Fibroblast of lung (primary cell): Measurements from ENCODE around the gene HIPK1.

Experiments
- EZH2 ChIP-seq: IDR thresholded peaks from 2 replicates; pipeline ENCODE4 v1.5.1; 2012; ENCODE audit warnings: low read length, control low read depth, mild to moderate bottlenecking; ENCODE audit errors: missing control alignments
- TF ChIP-seq, protein P1 (sequence below), 2 donors: IDR thresholded peaks in 1 of 2; conservative IDR thresholded peaks in 1 of 2; 1 replicate in 1 of 2; 2 replicates in 1 of 2; pipeline ENCODE4 v1.5.1; 2011 to 2012; ENCODE audit warnings: low read length in 2 of 2, control low read depth in 1 of 2, inconsistent platforms in 1 of 2, low read depth in 1 of 2, mild to moderate bottlenecking in 1 of 2

DNA sequence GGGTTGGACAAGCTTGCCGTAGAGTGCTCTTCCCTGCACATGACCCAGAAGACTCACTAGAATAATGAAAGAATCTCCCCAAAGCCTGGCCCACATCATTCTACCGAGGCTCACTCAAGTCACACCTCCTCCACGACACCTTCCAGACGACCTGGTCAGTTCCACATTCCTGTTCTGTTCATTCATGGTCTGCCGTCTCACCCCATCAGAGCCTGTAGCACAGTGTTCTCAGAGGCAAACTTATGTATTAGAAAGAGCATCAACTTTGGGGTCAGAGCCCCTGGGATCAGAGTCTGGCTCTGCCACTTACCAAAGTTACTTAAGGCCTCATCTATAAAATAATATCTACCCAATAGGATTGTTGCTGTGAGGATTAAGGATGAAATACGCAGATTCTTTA lies 57.7 kb downstream of the HIPK1 start:
- TF ChIP-seq, protein P1, sequence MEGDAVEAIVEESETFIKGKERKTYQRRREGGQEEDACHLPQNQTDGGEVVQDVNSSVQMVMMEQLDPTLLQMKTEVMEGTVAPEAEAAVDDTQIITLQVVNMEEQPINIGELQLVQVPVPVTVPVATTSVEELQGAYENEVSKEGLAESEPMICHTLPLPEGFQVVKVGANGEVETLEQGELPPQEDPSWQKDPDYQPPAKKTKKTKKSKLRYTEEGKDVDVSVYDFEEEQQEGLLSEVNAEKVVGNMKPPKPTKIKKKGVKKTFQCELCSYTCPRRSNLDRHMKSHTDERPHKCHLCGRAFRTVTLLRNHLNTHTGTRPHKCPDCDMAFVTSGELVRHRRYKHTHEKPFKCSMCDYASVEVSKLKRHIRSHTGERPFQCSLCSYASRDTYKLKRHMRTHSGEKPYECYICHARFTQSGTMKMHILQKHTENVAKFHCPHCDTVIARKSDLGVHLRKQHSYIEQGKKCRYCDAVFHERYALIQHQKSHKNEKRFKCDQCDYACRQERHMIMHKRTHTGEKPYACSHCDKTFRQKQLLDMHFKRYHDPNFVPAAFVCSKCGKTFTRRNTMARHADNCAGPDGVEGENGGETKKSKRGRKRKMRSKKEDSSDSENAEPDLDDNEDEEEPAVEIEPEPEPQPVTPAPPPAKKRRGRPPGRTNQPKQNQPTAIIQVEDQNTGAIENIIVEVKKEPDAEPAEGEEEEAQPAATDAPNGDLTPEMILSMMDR (conservative IDR thresholded peaks at IDR 0.05 in 1 of 2, IDR thresholded peaks at IDR 0.05 in 1 of 2; ENCODE audit: low read depth in 1 of 2, low read length in 2 of 2) = no peak
- no peak for TF ChIP-seq EZH2
